Muscle layer of duodenum (tissue), 2 donors: ENCODE results near the gene LRP5.
A peak's percentile ranks its signal among the peaks of the same experiment; 100 is the strongest.

Experiments
- H3K27ac ChIP-seq: one replicate; pipeline ENCODE4 v1.7.0; 2013; ENCODE audit warnings: mild to moderate bottlenecking, low read length
- H3K27me3 ChIP-seq: one replicate; pipeline ENCODE4 v1.7.0; 2013; ENCODE audit warnings: low read depth, mild to moderate bottlenecking, control low read depth, low read length
- H3K36me3 ChIP-seq, 2 donors: one replicate each; pipeline ENCODE4 v1.7.0; 2013; ENCODE audit warnings: low read length in 2 of 2, control low read depth in 1 of 2, mild to moderate bottlenecking in 1 of 2; ENCODE audit not compliant: insufficient read depth in 2 of 2, control insufficient read depth in 1 of 2
- H3K4me1 ChIP-seq, 2 donors: one replicate each; pipeline ENCODE4 v1.7.0; 2013; ENCODE audit warnings: low read length in 2 of 2, mild to moderate bottlenecking in 2 of 2, control low read depth in 1 of 2, moderate library complexity in 1 of 2; ENCODE audit not compliant: insufficient read depth in 2 of 2, control insufficient read depth in 1 of 2
- H3K4me3 ChIP-seq, 2 donors: one replicate each; pipeline ENCODE4 v1.7.0; 2013; ENCODE audit warnings: low read length in 2 of 2, low read depth in 1 of 2, mild to moderate bottlenecking in 1 of 2
- H3K9me3 ChIP-seq, 2 donors: one replicate each; pipeline ENCODE4 v1.7.0; 2013; ENCODE audit warnings: low read length in 2 of 2, control low read depth in 1 of 2, mild to moderate bottlenecking in 1 of 2; ENCODE audit not compliant: control insufficient read depth in 1 of 2
- donor health status: healthy.

The LRP5 gene

DNA sequence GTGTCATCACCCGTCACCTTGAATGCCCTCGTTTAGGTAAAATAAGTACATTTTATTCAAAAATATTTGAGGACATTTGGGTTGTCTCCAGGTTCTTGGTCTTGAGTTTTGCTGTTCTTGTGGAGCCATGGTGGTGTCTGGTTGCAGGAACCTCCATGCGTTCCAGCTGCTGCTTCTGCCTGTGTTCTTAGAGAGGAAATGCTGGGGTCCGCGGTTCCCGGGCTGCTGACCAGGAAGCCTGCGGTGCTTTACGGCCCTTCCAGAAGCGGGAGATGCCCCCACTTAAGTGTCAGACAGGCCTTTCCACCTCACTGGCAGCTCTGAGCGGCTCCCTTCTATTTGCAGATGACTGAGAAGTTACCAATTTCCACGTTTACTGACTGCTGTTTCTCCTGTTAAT, 66.8 kb downstream of the LRP5 start:
- H3K9me3 ChIP-seq = no peaks in the 10 kb centered on the region
- no peak overlapping the region for H3K27ac ChIP-seq
- no peak overlapping the region for H3K4me3 ChIP-seq
- no peaks in the 10 kb centered on the region for H3K27me3 ChIP-seq
- H3K36me3 ChIP-seq = no peaks in the 10 kb centered on the region
- peaks cover 20 to 49% of the 10 kb centered on the region in 2 donors for H3K4me1 ChIP-seq

DNA sequence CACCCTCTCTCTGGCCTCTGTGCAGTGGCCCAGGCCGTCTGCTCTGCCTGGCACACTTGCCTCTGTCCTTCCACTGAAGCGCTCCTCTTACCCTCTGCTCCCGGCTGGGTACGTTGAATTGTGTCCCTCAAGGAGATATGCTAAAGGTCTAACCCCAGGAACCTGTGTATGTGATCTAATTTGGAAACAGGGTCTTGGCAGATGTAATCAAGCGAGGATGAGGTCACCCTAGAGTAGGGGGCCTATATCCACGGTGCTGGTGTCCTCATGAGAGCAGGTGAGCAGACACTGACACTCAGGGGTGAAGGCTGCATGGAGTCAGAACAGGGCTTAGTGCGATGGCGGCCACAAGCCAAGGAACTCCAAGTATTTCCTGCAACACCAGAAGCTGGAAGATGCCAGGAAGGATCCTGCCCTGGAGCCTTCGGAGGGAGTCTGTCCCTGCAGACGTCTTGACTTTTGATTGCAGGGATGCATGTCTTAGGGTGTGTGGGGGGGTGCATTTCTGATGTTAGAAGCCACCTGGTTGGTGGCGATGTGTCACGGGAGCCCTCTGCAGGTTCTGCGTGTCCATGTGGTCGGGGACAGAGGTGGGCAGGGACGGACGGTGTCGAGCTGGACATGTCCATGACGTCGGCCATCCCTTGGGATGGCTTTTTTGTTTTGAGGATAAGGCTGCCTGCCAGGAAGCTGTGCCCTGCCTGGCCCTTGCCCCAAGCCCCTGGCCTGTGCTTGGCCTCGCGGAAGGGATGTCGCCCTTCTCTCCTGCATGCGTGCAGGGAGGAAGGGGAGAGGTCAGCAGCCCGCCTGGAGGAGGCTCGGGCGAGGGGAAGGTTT, 68.6 kb downstream of the LRP5 start:
- Histone ChIP-seq H3K27me3 (no peaks in the 10 kb centered on the region), H3K36me3 (no peaks in the 10 kb centered on the region), H3K27ac (no peak overlapping the region), H3K4me3 (peak overlapping the region in 1 of 2 donors; percentile 15), H3K9me3 (no peaks in the 10 kb centered on the region), H3K4me1 (peaks cover 12 to 36% of the 10 kb centered on the region in 2 donors)

DNA sequence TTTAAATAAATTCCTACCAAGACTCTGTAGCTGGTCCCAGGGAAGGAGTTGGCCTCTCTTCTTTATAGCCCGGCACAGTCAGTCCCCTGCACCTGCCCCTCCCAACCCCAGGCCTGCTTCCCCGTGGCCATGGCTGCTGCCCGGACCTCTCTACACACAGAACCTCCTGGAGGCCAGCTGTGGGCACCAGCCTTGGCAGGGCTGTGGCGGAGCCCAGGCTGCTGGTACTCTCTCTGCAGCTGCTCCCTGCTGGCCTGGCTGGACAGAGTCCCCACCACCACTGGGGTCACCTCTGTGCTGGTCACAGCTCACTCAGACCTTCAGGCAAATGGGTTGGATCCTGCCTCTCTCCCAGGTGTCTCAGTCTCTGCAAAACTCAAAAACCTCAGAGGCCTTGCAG, 69.3 kb downstream of the LRP5 start:
- H3K4me3 ChIP-seq = peak overlapping the region in 1 of 2 donors; percentile 15
- no peaks in the 10 kb centered on the region for H3K9me3 ChIP-seq
- peaks cover 12 to 36% of the 10 kb centered on the region in 2 donors for H3K4me1 ChIP-seq
- H3K27me3 ChIP-seq = no peaks in the 10 kb centered on the region
- H3K36me3 ChIP-seq = peaks cover 0 to 5% of the 10 kb centered on the region in 2 donors
- H3K27ac ChIP-seq = no peak overlapping the region

DNA sequence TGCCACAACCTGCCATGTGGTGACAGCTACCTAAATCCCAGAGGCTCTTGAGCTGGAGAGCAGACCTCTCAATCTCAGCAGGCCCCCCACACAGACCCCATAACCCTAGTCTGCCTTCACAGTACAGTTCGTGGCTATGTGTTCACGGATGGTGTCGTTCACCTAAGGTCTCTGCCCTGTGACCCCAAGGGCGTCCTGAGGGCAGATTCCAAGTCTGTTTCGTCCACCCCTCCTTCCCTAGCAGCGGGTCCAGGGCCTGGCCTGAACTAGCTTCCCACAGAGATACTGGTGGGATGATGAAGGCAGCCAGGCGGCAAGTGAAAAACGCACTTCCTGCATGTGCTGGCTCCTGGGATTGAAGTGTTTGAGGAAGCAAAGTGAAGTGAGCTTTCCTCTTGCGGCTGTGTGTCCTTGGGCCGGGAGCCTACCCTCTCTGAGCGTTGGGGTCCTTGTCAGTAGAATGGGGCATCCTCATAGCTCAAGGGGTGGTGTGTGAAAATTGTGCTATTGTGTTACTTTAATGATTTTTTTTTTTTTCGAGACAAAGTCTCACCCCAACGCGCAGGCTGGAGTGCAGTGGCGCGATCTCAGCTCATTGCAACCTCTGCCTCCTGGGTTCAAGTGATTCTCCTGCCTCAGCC, 70.1 kb downstream of the LRP5 start:
- H3K36me3 ChIP-seq = peaks cover 0 to 12% of the 10 kb centered on the region in 2 donors
- H3K27ac ChIP-seq = no peak overlapping the region
- H3K4me1 ChIP-seq = peaks cover 12 to 34% of the 10 kb centered on the region in 2 donors
- no peaks in the 10 kb centered on the region for H3K27me3 ChIP-seq
- H3K9me3 ChIP-seq = no peaks in the 10 kb centered on the region
- H3K4me3 ChIP-seq = no peak overlapping the region

DNA sequence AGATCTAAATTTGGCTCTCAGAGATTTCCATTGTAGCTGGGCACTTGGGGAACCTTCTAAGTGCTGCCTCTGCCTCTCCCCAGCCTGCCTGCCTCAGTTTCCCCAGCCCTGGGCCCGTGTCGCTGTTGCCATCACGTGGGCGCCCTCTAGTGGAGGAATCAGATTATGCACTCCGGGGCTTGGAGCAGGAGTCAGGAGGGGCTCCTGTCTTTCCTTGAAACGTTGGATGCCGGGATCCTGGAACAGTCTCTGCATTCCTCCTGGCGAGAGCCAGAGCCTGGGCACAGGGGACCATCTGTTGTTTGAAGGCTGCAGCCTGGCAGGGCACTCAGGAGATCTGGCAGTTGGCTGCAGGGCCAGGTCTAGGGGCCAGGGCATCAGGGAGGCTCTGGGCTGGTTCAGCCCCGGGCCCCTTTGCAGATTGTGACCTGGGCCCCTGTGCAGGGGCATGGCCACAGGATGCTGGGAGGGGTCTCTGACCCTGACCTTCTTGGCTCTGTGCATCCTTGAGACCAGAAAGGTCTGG, 71.6 kb downstream of the LRP5 start:
- H3K4me1 ChIP-seq = peaks cover 12 to 28% of the 10 kb centered on the region in 2 donors

DNA sequence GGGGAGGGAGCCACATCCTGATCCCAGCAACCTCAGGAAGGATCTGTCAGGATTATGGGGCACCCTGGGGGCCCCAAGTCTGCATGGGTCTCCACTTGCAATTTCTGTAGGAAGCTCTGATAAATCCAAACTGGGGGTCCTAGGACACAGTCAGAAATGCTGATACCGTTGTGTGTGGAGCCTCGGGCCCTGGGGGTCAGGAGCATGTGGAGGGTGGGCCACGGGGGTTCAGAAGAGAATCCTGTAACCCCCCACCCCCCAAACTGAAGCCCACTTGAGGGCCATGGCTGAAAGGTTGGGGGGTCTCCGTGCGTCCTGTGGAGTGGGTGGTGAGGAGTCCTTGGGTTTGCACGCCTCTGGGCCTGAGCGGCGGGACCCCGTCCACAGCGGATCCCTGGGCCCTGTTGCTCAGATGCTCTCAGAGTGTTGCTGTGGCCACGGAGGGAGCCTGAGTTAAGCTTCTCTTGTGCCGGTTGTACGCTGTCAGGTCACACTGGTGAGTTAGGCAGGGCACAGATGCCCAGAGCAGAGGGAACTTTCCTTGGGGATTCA, 72.2 kb downstream of the LRP5 start:
- no peak overlapping the region for H3K4me3 ChIP-seq
- no peaks in the 10 kb centered on the region for H3K9me3 ChIP-seq
- peaks cover 12 to 24% of the 10 kb centered on the region in 2 donors for H3K4me1 ChIP-seq
- H3K36me3 ChIP-seq = peaks cover 0 to 21% of the 10 kb centered on the region in 2 donors
- no peaks in the 10 kb centered on the region for H3K27me3 ChIP-seq
- H3K27ac ChIP-seq = no peak overlapping the region

More for the DNA sequence above, 71.6 kb downstream of the LRP5 start:
- Histone ChIP-seq H3K36me3 (peaks cover 0 to 20% of the 10 kb centered on the region in 2 donors), H3K27ac (no peak overlapping the region), H3K9me3 (no peaks in the 10 kb centered on the region), H3K27me3 (no peaks in the 10 kb centered on the region), H3K4me3 (no peak overlapping the region)

DNA sequence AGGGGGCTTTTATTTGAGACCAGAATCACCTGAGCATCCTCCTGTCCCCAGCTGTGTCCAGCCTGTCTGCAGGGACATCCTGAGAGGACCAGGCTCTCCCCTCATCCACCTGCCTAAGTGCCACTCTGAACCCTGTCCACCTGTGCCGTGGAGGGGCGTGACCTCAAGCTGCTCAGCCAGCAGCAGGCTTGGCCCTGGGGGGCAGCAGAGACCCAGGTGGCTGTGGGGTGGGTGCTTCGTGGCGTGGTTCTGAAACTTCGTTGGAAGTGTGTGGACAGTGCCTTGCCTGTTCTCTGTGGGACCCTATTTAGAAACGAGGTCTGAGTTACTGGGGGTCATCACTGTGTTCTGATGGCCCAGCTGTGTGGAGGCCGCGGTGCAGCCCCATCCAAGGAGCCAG, 72.7 kb downstream of the LRP5 start:
- Histone ChIP-seq H3K4me1 (peaks cover 10 to 21% of the 10 kb centered on the region in 2 donors), H3K27ac (no peak overlapping the region), H3K36me3 (peaks cover 0 to 25% of the 10 kb centered on the region in 2 donors)

DNA sequence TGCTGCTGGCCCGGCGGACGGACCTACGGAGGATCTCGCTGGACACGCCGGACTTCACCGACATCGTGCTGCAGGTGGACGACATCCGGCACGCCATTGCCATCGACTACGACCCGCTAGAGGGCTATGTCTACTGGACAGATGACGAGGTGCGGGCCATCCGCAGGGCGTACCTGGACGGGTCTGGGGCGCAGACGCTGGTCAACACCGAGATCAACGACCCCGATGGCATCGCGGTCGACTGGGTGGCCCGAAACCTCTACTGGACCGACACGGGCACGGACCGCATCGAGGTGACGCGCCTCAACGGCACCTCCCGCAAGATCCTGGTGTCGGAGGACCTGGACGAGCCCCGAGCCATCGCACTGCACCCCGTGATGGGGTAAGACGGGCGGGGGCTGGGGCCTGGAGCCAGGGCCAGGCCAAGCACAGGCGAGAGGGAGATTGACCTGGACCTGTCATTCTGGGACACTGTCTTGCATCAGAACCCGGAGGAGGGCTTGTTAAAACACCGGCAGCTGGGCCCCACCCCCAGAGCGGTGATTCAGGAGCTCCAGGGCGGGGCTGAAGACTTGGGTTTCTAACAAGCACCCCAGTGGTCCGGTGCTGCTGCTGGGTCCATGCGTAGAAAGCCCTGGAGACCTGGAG, 74.1 kb downstream of the LRP5 start:
- H3K4me1 ChIP-seq = peaks cover 0 to 8% of the 10 kb centered on the region in 2 donors
- H3K9me3 ChIP-seq = no peaks in the 10 kb centered on the region
- H3K27me3 ChIP-seq = no peaks in the 10 kb centered on the region
- no peak overlapping the region for H3K4me3 ChIP-seq
- H3K36me3 ChIP-seq = peaks cover 0 to 25% of the 10 kb centered on the region in 2 donors
- no peak overlapping the region for H3K27ac ChIP-seq

More for the DNA sequence above, 72.7 kb downstream of the LRP5 start:
- Histone ChIP-seq H3K27me3 (no peaks in the 10 kb centered on the region), H3K9me3 (no peaks in the 10 kb centered on the region), H3K4me3 (no peak overlapping the region)

DNA sequence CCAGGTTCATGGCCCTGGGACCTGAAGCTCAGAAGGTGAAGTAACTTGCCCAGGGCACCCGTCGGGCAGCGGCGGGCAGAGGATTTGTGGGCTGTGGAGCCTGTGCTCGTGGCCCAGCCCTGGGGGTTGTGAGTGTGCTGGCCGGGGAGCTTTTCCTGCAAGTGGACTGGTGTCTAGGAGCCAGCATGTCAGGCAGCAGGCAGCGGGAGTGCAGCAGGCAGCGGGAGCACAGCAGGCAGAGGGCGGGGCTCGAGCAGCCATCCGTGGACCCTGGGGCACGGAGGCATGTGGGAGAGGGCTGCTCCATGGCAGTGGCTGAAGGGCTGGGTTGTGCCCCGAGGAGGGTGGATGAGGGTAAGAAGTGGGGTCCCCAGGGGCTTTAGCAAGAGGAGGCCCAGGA, 75.4 kb downstream of the LRP5 start:
- Histone ChIP-seq H3K9me3 (no peaks in the 10 kb centered on the region), H3K36me3 (peaks cover 0 to 28% of the 10 kb centered on the region in 2 donors), H3K27ac (no peak overlapping the region), H3K4me3 (no peak overlapping the region), H3K4me1 (no peaks in the 10 kb centered on the region), H3K27me3 (no peaks in the 10 kb centered on the region)

DNA sequence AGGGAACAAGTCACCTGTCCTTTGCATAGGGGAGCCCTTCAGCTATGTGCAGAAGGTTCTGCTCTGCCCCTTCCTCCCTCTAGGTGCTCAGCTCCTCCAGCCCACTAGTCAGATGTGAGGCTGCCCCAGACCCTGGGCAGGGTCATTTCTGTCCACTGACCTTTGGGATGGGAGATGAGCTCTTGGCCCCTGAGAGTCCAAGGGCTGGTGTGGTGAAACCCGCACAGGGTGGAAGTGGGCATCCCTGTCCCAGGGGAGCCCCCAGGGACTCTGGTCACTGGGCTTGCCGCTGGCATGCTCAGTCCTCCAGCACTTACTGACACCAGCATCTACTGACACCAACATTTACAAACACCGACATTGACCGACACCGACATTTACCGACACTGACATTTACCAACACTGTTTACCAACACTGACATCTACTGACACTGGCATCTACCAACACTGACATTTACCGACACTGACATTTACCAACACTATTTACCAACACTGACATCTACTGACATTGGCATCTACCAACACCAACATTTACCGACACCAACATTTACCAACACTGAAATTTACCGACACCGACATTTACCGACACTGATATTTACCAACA, 76.3 kb downstream of the LRP5 start:
- Histone ChIP-seq H3K4me1 (no peaks in the 10 kb centered on the region), H3K4me3 (no peak overlapping the region), H3K27ac (no peak overlapping the region), H3K36me3 (peaks cover 0 to 33% of the 10 kb centered on the region in 2 donors), H3K27me3 (no peaks in the 10 kb centered on the region), H3K9me3 (no peaks in the 10 kb centered on the region)
